GM18511 (cell line): ENCODE results near the gene STX2.

Experiments
- ATAC-seq: cut with Tn5 transposase; IDR thresholded peaks from one replicate; pipeline ENCODE4 v1.9.1; 2021; ENCODE audit warnings: mild to moderate bottlenecking, moderate library complexity; ENCODE audit not compliant: unreplicated experiment

Gene STX2

DNA sequence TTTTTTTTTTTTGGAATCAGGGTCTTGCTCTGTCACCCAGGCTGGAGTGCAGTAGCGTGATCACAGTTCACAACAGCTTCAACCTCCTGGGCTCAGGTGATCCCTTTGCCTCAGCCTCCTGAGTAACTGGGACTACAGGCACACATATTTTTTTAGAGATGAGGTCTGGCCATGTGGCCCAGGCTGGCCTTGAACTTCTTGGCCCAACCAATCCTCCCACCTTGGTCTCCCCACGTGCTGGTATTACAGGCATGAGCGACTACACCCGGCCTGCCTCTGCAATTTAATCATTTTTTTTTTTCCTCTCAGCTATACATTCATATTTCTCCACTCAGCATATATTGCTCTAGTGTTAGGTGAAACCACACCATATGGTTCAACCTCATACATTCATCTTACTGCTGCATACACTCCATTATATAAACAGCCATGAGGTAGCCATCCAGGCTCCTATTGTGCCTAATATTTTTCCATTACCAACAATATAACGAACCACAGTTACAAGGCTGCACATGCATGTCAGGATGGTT lies 7.1 kb downstream of the STX2 start:
- no peak for ATAC-seq

DNA sequence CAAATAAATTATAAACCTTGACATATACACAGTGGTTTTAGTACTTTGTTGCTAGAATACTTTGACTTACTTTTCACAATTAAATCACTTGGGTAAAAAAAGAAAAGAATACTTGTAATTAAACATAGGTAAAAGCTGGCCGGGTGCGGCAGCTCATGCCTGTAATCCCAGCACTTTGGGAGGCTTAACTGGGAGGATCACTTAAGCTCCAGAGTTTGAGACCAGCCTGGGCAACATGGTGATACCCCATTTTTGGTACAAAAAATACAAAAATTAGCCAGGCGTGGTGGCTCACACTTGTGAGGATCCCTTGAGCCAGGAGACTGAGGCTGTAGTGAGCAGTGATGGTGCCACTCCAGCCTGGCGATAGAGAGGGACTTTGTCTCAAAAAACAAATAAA lies 7.8 kb downstream of the STX2 start:
- ATAC-seq: no peak

DNA sequence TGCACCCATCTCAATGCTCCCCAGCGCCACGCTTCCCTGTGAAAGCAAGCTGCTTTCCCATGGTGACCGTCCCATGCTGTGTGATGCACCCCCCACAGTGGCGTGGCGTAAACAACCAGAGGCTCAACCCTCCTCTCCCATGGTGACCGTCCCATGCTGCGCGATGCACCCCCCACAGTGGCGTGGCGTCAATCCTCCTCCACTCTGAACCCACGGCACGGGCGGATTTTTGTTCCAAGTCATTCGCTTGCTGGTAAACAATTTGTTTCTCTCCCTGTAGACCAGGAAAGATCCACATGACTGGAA lies 8.9 kb downstream of the STX2 start:
- ATAC-seq: no peak

DNA sequence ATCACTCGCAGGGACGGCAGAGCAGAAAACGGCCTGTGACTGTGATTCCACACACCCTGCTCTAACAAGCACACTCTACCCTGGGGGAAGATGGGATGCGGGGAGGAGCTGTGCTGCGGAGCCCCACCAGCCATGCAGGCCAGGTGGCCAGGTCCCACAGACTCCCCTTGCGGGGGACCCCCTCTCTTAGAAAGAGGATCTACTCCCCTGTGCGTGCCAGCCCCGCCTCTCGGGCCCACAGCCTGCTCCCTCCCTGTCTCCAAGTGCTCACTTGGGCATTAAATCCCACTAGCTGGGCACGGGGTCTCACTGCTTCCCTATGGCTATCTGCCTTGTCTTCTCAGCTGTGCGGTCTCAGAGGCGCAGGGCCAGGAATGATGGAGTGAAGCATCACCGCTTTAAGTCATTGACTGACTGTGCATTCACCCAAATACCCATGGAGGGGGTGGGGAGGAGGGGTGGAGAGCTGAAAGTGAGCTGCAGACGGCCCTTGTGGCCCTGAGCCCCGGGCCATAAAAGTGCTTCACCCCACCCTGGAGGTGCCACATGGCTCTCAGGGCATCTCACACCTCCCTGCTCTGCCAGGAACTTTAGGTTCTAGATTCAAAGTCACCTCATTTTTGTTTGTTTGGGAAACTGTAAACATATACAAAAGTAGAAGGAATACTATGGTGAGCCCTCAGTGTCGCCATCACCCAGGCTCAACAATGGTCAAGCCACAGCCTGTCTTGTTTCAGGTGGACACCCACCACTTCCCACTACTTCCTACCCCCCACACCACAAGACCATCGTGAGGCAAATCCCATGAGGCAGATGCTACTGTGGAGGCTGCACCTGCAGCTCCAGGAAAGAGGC lies 9.4 kb downstream of the STX2 start:
- ATAC-seq: no peak

DNA sequence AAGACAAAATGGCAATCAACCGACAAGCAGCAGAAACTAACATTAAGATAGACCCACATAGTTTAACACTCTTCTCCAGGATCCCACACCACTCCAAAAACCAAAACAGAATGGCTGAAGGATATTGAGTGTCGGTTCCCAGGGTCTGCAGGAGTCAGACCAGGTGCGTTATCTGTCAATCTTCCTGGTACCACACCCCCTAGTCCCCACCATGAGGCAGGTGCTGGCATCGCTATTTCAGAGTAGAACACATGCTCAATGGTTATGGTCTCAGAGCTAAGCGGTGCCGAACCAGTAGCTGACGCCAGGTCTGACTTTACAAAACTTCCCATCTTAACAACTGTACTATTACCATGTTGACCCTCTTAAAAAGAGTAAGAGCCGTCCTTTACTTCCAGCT lies 10.2 kb downstream of the STX2 start:
- ATAC-seq: no peak

DNA sequence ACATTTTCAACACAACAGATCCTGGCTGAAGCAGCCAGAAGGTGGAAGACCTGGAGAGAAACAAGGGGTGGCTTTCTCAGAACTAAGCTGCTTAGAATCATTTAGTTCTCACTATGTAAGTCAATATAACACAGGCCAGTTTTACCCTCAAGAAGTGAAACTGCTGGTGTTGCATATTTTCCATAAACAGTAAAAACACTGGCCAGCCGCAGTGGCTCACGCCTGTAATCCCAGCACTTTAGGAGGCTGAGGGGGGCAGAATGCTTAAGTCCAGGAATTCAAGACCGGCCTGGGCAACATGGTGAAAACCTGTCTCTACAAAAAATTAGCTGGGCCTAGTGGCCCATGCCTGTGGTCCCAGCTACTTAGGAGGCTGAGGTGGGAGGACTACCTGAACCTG lies 11.6 kb downstream of the STX2 start:
- ATAC-seq: no peak

DNA sequence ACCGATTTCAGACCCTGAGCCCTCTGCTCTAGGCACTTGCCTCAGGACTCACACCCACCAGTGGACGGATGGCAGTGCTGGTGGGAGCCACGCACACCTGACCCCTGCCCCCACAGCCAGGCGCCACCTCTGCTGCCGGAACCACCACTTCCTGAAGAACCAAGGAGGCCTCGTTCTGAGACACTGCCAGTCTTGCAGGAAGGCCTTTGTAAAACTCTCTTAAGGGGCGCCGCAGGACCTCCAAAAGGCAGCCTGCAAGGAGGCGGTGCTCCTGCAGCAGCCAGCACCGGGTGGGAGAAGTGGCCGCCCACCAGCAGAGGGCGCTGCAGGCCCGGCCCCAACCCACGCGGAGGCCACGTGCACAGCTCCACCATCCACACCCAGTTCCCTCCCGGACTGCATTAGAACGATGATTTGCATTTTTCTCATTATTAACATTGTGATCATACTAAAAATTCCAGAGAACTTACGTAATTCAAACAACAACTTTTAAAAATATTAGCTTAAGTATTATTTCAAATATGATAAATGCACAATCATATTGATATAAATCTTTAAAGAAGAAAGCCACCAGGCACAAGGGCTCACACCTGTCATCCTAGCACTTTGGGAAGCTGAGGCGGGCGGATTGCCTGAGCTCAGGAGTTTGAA lies 12.8 kb downstream of the STX2 start:
- ATAC-seq: no peak

DNA sequence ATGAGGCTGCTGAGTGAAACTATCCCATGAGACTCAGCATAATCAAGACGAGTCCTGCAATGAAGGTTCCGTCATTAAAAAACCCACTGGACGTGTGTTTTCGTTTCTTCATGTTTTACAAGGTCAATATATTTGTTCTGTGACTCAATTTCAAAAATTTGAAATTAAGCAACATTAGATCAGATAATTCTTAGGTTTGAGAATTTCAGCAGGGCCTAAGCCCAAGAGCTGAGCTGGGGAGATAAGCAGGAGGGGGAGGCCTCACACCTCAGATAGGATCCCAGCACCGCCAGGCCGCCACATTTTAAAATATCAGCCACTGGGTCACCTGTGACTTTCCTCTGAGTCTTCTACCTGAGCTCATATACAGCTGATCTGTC lies 13.3 kb downstream of the STX2 start:
- no peak for ATAC-seq

DNA sequence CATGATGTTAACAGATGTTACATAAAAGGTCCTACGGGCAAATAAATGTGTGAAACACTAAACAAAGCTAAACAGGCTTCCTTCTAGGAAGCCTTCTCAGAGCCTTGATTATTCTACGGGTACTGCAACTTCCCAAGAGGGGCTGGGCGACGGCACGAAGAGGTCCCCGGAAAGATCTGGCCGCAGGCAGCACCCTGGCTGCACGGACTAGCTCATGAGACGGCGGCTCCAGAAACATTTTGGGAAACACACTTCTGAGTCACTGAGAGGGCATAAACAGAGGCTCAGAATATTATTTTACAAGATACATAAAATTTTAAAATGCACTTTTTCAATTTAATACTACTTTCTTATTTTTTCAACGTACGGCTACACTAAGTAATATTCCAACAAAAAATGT lies 19.4 kb downstream of the STX2 start:
- ATAC-seq: no peak

DNA sequence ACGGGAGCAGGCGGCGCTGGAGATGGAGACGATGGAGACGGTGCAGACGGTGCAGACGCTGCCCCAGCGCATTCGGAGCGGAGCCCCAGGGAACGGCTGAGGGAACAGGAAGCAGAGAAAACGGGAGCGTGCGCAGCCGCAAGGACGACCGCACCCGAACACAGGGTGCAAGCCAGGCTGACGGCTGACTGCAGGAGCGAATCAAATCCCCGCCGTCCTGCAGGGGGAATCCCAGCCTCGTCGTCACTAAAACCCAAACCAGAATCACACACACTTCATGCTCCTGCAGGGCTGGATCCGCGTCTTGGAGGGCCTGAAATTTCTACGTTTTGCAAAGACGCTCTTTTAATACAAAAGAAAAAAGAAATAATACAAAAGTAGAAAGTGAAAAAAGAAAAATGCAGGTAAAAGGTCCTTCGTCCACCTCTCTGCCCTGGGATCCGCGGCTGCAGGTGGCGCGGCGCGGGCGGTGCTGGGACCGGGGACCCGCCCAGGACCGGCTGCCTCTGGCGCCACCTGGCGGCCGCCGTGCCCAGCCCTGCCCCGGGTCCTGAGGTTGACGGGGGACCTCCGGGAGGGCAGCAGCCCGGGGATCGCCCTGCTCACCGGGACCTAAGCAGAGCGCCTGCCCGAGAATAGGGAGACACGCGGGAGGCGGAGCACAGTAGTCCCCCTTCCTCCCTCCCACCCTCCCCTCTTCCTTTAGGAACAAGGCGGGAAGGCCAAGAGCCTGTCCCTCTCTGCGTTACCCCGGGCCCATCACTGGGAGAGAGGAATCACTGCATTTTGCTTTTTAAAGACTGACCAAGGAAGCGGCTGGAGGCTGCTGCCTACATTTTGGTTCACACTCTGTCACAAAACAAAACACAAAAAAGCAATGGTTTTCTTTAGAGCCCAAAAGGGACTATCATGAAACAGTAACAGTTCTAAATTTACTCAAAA lies 20.1 kb downstream of the STX2 start:
- peak; percentile 92 for ATAC-seq

DNA sequence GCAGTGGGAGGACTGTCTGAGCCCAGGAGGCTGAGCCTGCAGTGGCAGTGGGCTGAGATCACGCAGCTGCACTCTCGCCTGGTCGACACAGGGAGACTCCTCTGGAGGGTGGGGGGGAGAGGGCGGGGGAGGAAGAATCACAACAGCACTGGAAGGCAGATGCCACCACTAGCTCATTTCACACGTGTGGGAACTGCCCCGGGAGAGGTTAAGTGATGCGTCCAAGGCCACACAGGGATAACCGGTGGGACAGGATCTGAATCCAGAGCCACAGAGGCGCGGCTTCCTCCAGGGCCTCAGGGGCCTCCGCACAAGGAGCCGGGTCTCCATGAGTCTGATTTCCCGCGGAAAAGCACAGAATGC lies 20.8 kb downstream of the STX2 start:
- peak; percentile 35 for ATAC-seq

DNA sequence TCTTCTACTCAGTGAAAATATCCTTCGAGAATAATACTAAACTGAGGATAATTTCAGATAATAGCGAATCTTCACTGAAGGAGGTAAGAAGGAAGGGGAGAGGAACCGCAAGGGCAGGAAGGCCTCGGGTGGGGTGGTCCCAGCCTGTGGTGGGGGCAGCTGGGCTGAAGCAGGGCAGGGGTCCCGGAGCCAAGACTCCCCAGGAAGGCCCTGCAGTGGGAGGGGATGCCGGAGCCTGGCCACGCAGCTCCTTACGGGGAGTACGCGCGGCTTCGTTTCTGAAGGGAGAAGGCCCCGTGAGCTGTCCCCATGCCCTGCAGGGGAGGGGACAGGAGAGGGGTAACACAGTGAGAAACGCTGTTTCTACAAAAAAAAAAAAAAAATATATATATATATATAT lies 21.2 kb downstream of the STX2 start:
- ATAC-seq: no peak

DNA sequence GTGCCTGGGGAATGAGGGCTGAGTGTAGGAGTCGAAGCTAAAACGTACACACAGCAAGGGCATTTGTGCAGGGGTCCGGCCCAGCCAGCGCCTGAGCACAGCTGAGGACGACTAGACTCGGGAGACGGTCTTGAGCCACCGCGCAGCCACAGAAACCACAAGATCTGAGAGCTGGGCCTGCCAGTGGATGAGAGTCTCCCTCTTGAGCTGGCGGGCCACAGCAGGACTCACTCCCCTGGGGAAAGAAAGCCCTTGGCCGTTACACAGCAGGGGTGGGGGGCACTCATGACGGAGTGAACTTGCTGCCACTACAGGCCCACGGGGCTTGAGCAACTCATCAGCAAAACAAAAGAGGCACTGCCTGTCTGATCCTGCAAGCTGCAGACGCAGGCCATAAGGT lies 23.0 kb downstream of the STX2 start:
- ATAC-seq: no peak

DNA sequence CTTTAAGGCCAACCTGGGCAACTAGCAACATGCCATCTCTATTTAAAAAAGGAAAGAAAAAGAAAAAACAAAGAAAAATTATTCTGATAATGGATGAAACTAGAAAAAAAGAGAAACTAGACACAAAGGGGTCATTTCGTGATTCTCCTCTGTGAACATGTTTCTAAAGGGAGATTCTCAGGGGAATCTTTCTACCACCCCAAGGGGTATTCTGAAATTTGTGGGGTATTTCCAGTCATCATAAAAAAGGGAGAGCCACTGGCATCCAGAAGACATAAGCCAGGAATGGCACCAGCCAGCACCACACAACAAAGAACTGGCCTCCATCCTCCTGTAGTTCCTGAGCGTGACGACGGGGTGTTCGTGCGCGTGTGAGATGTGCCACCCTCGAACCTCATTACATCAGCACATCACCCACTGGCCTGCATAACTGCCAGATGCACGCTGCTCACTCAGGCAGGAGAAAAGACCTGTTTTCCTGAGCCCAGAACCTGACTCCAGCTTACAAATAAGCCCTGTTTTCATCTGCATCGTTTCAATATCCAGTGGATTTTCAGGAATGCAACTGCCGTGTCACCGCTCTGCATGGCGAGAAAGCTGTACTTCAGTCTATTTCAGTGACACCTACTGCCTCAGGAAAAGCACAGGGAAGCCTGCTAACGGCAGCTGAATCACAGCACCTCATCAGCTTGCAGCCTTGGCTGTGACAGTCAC lies 23.9 kb downstream of the STX2 start:
- no peak for ATAC-seq

DNA sequence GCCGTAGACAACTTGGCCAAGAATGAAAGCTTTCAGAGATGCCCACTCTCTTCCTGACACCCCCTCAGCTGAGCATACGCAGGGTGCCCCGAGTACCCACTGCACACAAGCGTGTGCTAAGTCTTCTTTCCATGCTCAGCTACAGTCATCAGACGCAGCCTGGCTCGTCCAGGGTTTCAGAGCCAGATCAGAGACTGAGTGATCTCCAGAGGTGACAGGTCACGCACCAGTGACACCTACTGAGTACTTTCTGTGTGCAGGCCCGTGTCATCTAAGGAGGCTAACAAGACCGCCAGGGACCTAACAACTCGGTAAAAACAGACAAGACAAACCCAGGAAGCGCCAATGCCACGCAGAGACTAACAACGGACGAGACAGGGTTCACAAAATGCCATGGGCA lies 25.1 kb downstream of the STX2 start:
- no peak for ATAC-seq

DNA sequence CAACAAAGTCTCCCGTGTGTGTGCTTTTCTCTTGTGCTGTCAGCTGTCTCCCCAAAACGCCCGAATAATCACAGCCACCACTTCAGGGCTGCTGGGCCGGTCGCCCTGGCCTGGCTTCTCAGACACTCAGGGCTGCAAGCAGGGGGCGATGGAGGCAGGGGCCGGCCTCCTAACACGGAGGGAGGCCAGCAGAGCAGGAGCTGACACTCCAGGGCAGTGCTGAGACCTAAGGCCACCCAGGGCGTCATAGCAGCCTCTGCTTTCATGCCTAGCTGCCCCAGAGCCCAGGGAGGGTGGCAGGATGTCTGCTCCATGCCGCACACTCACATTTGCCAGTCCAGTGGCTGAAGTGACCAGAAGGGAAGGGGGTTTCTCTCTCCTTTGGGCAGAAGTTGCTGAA lies 25.6 kb downstream of the STX2 start:
- no peak for ATAC-seq

DNA sequence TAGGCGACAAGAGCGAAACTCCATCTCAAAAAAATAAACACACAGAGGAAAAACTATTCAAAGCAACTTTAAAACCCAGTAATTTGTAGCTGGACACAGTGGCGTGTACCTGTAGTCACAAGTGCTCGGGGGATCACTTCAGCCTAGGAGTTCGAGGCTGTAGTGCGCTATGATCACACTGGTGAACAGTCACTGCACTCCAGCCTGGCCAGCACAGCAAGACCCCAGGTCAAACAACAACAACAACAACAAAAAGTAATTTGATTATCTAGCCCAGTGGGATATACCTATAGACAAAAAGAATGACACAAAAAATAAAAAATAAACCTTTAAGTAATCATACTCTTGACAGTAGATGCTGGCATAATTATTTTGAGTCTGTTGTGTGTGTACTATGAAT lies 29.3 kb downstream of the STX2 start:
- ATAC-seq: no peak

DNA sequence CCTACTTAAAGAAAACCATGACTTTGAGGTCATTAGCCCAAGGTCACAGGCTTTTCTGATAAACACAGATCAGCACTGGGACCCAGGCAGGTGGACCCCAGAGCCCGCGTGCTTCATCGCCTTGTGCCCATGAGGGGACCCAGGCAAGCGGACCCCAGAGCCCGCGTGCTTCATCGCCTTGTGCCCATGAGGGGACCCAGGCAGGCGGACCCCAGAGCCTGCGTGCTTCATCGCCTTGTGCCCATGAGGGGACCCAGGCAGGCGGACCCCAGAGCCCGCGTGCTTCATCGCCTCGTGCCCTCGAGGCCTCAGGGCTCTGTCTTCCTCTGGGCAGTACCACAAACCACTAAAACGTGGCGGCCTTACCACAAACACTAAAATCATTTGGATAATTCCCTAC lies 31.7 kb downstream of the STX2 start:
- ATAC-seq: no peak

DNA sequence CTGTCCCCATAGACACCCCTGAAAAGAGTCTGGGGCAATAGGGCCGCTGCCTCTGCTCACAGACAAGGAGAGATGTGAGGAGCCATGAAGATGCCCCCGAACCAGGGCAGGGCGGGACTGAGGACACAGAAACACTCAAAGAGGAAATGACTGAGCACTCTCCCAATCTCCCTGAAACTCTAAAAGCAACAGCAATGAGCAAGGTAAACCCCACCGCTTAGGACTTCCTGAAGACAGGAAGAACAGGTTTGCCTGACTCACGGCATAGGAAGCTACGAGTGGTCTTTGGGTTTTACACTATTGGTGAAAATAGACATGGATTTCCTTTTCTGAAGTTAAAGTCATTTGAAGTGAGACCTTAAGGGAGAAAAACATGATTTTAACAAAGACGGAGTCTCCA lies 32.5 kb downstream of the STX2 start:
- ATAC-seq: no peak

DNA sequence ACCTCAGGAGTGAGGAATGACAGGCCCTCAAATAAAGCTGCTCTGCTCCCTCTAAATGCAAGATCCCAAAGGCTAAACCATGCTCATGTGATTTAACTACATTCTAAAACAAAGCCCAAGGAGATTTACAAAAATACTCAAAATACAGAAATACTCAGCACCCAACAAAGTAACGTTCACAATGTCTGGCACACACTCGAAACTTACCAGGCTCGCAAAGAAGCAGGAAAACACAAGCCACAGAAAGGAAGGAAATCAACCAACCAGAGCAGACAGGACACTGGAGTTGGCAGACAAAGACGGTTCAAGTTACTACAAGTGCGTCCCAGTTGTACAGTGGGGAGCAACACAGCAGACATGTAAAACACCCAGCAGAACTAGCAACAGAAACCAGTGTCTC lies 33.4 kb downstream of the STX2 start:
- ATAC-seq: no peak

DNA sequence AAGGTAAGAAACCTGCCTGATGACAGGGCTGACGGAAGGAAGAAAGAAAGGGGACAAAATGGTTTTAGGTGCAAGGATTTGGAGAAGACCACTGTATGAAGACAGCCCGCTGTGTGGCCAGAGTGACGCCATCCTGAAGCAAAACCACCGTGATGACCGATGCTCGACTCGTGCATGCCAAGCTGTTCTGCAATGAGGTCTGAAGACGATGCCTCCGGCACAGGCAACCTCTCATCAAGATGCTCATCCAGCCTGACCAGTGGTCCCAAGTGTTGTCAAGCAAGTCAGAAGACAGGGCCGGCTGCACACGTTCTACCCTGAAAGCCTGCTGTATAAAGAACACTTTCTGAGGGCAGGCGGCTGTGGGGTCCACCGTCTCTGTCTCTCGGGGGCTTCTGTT lies 34.8 kb downstream of the STX2 start:
- no peak for ATAC-seq
